ENCODE data around the gene RIC8B. TPM values are rescaled to one million over a fixed set of nuclear protein-coding genes. Genes with fewer than 3 reads are reported as not detected.

RIC8B gene
- total RNA-seq, 4 donors from 2014 or later: 4.8 to 11.2 (median 8.8) TPM

DNA sequence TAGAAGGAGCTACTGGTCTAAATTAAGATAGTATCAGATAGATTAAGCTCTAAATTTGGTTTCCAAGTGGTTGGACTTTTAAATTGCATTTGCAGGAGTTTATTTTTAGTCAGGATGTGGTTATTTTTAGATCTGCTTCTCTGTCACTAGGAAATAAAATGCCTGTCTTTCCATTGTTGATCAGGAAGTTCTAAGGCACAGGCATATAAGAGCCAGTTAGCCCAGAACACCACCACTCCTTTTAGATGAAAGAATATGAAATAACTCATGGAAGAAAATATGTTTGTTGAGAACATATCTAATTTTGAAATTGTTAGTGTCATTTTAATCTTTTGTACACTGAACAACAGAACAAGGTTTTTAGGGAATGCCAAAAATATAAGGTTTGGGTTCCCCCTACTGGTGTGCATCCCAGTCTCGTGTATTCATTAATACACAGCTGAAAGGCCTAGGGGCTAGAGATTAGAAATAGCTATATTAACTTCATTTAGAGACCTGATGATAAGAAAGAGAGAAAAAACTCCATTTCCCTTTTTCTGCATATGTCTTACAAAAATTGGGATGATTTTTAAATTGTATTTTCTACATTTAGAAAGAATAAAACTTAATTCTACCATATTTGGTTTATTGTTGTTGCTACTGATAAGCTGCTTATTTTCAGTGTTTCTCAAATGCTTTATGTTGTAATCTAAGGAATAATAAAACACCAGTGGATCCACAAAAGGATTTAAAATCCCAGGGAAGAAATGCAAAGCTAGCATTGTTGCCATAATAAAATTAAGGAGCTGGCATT, 67.2 kb downstream of the RIC8B start:
- Histone ChIP-seq H3K27me3 (no peaks in the 10 kb centered on the region), H3K36me3 (no peaks in the 10 kb centered on the region), H3K4me3 (no peak overlapping the region), H3K9me3 (no peaks in the 10 kb centered on the region), H3K4me1 (peaks cover 12% of the 10 kb centered on the region), H3K27ac (no peak overlapping the region)
- TF ChIP-seq POLR2AphosphoS5 (IDR thresholded peaks at IDR 0.05) (no peak), EP300 (IDR thresholded peaks at IDR 0.05) (no peak), POLR2A (IDR thresholded peaks at IDR 0.05) (no peak)
- TF ChIP-seq, protein P1, sequence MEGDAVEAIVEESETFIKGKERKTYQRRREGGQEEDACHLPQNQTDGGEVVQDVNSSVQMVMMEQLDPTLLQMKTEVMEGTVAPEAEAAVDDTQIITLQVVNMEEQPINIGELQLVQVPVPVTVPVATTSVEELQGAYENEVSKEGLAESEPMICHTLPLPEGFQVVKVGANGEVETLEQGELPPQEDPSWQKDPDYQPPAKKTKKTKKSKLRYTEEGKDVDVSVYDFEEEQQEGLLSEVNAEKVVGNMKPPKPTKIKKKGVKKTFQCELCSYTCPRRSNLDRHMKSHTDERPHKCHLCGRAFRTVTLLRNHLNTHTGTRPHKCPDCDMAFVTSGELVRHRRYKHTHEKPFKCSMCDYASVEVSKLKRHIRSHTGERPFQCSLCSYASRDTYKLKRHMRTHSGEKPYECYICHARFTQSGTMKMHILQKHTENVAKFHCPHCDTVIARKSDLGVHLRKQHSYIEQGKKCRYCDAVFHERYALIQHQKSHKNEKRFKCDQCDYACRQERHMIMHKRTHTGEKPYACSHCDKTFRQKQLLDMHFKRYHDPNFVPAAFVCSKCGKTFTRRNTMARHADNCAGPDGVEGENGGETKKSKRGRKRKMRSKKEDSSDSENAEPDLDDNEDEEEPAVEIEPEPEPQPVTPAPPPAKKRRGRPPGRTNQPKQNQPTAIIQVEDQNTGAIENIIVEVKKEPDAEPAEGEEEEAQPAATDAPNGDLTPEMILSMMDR (IDR thresholded peaks at IDR 0.05): peak; percentile 31 to 32
- WGBS: 12% methylated on average over 1 of the region's 1 CpG
- DNase-seq (ENCODE audit: low spot score in 2 of 2): no peak

DNA sequence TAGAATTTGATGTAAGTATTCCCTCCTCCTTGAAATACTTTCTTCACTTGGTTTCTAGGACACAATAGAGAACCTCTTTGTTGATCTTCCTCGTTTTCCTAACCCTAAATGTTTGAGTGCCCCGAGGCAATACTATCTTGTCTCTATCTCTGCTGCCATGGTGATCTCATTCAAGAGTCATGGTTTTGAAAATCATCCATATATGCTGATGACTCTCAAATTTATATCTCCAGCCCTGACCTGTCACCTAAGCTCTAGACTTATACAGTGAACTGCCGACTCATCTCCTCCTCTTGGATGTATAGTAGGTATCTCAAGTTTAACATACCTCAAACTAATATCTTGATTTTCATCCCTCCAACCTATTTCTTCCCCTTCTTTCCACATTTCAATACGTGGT, 71.4 kb downstream of the RIC8B start:
- H3K27me3 ChIP-seq: no peaks in the 10 kb centered on the region
- TF ChIP-seq POLR2A (IDR thresholded peaks at IDR 0.05) (no peak), POLR2AphosphoS5 (IDR thresholded peaks at IDR 0.05) (no peak), EP300 (IDR thresholded peaks at IDR 0.05) (no peak)
- TF ChIP-seq, protein P1 (IDR thresholded peaks at IDR 0.05): no peak
- WGBS: 69% methylated on average over 4 of the region's 4 CpGs
- no peak overlapping the region for H3K4me3 ChIP-seq
- peaks cover 12% of the 10 kb centered on the region for H3K36me3 ChIP-seq
- H3K4me1 ChIP-seq: peaks cover 9% of the 10 kb centered on the region
- no peak for DNase-seq (ENCODE audit: low spot score in 2 of 2)
- no peak overlapping the region for H3K27ac ChIP-seq
- no peaks in the 10 kb centered on the region for H3K9me3 ChIP-seq

DNA sequence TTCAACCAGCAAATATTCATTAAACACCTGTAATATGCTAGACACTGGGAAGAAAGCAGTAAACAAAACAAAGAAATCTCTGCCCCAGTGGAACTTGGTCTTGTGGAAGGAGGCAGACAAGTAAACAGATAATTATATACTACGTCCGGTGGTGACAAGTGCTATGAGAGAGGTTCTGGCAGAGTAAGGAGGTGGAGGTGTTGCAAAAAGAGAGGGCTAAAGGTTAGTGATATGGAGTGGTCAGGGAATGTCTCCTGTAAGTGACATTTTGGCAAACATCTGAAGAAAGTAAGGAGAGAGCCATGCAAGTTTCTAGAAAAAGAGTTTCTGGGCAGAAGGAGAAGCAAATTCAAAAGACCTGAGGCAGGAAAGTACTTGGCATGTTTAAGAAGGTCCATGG, 73.4 kb downstream of the RIC8B start:
- TF ChIP-seq, protein P1 (IDR thresholded peaks at IDR 0.05): no peak
- TF ChIP-seq POLR2A (IDR thresholded peaks at IDR 0.05) (no peak), POLR2AphosphoS5 (IDR thresholded peaks at IDR 0.05) (no peak), EP300 (IDR thresholded peaks at IDR 0.05) (no peak)
- H3K4me1 ChIP-seq: no peaks in the 10 kb centered on the region
- no peaks in the 10 kb centered on the region for H3K9me3 ChIP-seq
- no peak overlapping the region for H3K4me3 ChIP-seq
- no peak for DNase-seq (ENCODE audit: low spot score in 2 of 2)
- no peak overlapping the region for H3K27ac ChIP-seq
- 93% methylated on average over 2 of the region's 2 CpGs for WGBS
- H3K36me3 ChIP-seq: peaks cover 12% of the 10 kb centered on the region
- no peaks in the 10 kb centered on the region for H3K27me3 ChIP-seq

DNA sequence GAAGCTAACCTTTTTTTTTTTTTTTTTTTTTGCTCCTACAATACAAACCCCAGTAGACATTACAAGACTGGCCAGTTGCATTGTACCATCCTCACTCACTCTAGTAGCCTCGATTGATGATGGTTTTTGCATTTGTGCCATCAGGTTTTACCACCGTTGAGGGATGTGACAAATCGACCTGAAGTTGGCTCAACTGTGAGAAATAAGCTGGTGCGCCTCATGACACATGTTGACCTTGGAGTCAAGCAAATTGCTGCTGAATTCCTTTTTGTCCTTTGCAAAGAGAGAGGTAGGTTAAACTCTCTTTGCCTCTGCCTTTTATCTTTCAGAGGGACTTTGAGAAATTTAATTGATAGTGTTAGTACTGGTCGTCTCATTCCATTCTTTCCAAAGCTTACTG, 76.8 kb downstream of the RIC8B start:
- H3K4me1 ChIP-seq: no peaks in the 10 kb centered on the region
- no peak overlapping the region for H3K27ac ChIP-seq
- DNase-seq (ENCODE audit: low spot score in 2 of 2): no peak
- H3K9me3 ChIP-seq: no peaks in the 10 kb centered on the region
- H3K27me3 ChIP-seq: no peaks in the 10 kb centered on the region
- H3K36me3 ChIP-seq: peaks cover 12% of the 10 kb centered on the region
- no peak overlapping the region for H3K4me3 ChIP-seq
- WGBS: 91% methylated on average over 5 of the region's 5 CpGs
- no peak for TF ChIP-seq EP300 (IDR thresholded peaks at IDR 0.05)
- no peak for TF ChIP-seq POLR2AphosphoS5 (IDR thresholded peaks at IDR 0.05)
- TF ChIP-seq POLR2A (IDR thresholded peaks at IDR 0.05): no peak
- TF ChIP-seq, protein P1 (IDR thresholded peaks at IDR 0.05): no peak

DNA sequence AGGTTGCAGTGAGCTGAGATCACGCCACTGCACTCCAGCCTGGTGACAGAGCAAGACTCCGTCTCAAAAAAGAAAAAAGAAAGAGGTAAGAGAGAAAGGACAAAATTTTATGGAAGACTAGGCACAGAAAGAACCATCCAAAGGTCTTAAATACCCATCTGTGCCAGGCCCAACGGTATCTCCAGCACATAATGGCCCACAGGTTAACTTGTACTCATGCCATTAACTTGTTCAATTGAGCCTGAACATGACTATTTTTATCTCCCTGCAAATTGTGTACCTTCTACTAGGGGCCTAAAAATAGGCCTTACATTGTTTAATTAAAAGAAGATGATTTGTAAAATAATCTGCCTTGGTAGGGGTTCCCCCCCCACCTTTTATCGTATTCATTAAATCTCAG, 80.2 kb downstream of the RIC8B start:
- 93% methylated on average over 4 of the region's 4 CpGs for WGBS
- TF ChIP-seq POLR2A (IDR thresholded peaks at IDR 0.05): no peak

More for the DNA sequence above, 80.2 kb downstream of the RIC8B start:
- no peaks in the 10 kb centered on the region for H3K4me1 ChIP-seq
- H3K36me3 ChIP-seq: peaks cover 9% of the 10 kb centered on the region
- H3K27ac ChIP-seq: no peak overlapping the region
- no peak overlapping the region for H3K4me3 ChIP-seq
- H3K9me3 ChIP-seq: no peaks in the 10 kb centered on the region
- no peaks in the 10 kb centered on the region for H3K27me3 ChIP-seq
- DNase-seq (ENCODE audit: low spot score in 2 of 2): no peak

Data from suprapubic skin (tissue), 4 donors.